GM18870 (cell line): Measurements from ENCODE around the gene TGFBR1.

Source experiments
- ATAC-seq: cut with Tn5 transposase; IDR thresholded peaks from one replicate; pipeline ENCODE4 v1.9.1; 2021; ENCODE audit warnings: moderate library complexity; ENCODE audit not compliant: unreplicated experiment

Gene TGFBR1

GRCh38 chr9:99105152-99106043 lies 485 bp downstream of the TGFBR1 start:
- ATAC-seq = peak; percentile 37

GRCh38 chr9:99106044-99106375 lies 1.1 kb downstream of the TGFBR1 start:
- ATAC-seq = no peak

DNA sequence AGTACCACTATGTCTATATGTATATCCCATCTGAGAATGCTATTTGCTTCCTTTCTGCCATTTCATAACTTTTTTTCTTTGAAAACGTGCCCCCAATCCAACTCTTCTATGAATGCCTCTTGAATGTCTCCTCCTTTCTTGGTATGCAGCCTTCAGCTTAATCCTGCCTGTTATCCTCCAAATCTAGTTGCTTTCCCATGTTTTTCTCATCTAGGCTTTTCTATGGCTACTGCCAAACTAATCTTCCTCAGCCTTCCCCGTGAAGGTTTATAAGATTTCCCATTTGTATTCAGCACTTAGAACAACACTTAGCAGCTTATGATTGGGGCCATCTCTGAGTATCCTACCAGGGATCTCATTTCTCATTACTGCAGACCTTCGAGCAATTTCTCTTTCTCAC lies 2.5 kb downstream of the TGFBR1 start:
- ATAC-seq = no peak

DNA sequence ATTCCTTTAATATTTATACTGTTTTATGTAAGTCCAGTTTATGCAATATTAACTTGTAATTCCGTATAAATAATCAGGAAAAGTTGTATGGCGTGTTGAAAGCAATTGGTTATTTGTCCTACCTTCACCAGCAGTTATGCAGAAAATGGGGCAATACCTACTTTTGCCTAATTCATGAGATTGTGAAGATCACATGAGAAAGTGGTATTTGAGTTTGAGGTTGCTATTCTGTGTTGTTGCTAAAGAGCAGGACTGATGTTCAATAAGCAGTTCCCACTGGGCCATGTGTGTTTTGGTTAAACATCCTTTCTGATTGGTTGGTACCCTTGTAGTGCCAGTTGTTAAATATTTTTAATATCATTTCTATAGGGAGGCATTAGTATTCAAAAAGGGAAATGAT lies 3.2 kb downstream of the TGFBR1 start:
- no peak for ATAC-seq

DNA sequence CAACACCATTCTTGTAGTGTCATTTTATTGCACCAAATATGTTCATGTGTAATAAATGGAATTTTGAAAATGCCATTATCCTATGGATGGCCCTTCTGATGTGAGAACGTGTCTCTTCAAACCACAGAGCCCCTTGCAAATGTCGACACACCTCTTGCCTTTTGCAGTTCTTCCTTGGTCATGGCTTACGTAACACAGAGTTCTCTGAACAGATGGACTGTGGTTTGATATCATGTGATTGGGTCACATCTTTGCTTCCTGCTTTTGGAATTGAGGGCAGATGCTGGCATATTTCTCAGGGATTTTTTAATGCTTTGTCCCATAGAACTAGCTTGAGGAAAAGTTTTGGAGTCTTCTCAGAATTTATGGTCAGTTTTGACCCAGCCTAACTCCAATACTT lies 4.6 kb downstream of the TGFBR1 start:
- ATAC-seq = no peak

GRCh38 chr9:99112750-99113413 lies 8.0 kb downstream of the TGFBR1 start:
- ATAC-seq = no peak

- ATAC-seq = no peak
Observed at GRCh38 chr9:99113414-99114048, 8.6 kb downstream of the TGFBR1 start.

DNA sequence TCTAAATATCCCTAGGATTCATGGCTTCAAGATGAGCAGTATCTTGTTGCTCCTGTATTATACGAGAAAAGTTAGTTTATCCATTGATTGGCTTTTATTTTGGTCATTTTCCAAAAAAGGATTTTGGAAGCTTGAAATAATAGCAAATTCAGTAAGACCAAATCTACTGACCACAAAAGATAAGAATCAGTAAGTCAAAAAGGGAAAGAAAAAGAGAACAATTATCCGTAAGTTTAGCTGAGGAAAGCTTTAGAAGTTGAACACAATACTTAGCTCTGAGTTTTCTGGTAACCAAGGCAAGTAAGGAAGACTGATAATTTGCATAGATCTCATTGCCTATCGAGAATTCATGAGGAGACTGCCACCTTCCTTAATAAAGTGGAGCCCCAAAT lies 9.1 kb downstream of the TGFBR1 start:
- no peak for ATAC-seq

GRCh38 chr9:99114846-99115500 lies 10.1 kb downstream of the TGFBR1 start:
- ATAC-seq = no peak

GRCh38 chr9:99116003-99116411 lies 11.1 kb downstream of the TGFBR1 start:
- no peak for ATAC-seq

GRCh38 chr9:99118782-99119466 lies 14.0 kb downstream of the TGFBR1 start:
- ATAC-seq = peak; percentile 94

DNA sequence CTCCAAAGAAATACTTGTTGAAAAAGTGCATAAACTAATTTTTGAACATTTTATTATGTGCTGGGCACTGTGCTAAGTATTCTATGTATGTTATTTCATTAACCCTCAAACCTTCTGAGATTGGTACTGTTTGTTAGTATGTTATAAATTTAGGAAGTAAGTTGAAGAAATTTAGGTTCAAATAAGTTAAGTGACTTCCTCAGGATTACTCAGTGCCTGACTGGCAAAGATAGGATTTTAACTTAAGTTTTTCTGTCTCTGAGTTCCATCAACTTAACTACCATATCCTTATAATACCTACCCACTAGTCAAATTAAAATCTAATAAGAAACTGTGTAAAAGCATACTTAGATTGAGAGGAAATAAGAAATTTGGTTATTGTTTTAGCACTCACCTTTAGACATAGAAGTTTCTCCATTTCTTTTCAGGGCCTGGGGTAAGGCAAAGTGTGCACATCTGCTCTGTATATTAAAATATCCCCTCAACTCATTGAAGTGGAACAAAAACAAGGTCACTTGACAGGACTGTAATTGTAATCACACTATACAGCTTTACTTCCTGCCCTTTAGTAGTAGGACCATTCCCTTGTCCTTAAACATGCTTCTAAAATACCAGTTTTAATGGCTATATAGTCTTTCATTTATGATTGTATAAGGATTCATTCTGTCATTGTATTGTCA lies 15.2 kb downstream of the TGFBR1 start:
- ATAC-seq = no peak

- no peak for ATAC-seq
Observed at GRCh38 chr9:99121604-99122003, 16.7 kb downstream of the TGFBR1 start.

DNA sequence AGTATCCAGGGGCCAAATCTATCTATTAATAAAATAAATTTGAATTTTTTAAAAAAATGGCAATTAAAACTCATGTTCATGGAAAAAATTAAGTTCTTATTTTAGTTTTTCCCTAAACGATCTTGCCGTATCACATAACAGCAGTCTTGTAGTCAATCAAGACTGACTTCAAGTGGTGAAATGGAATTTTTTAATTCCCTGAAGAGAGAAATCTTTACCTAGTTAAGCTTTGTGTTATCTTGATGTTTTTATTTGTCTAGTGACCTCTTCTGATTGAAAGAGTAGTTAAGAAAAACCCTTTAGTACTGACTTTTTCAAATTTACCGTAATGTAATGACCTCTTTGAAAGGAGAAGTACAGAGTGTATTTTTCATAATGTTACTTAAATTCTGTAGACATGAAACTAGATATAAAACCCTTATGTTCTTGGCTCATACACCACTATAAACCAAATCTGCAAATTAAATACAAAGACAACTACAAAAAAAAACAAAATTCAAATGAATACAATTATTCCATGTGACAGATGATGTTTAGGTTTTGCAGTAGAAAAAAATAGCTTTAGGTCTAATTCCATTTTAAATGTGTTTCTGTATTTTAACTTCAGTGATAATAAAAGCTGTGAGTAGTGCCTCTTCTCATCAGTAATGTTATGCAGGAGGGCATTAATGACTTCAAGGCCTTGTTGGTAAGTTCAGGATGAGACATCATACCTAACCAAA lies 19.8 kb downstream of the TGFBR1 start:
- ATAC-seq = no peak

DNA sequence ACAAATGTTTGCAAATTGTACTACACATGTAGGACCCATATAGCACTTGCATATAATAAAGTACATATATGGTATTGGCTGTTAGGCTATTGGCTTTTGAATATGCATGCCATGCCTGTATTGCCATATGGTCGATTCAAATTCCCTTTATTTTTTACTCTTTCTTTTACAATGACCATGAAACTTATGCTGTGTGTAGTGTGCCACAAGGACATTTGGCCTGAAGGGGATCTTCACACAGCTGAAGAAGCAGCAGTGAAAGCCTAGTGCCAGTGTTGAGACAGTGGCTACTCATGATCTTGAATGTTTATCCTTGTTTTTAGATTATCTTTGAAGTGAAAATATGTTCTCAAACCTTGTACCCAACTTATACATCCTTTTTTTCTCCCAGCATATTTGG lies 20.5 kb downstream of the TGFBR1 start:
- ATAC-seq = no peak

- no peak for ATAC-seq
Observed at GRCh38 chr9:99126312-99126711, 21.4 kb downstream of the TGFBR1 start.

GRCh38 chr9:99127356-99128132 lies 22.6 kb downstream of the TGFBR1 start:
- ATAC-seq = peak; percentile 27

- peak; percentile 35 for ATAC-seq
Observed at GRCh38 chr9:99128133-99128406, 23.2 kb downstream of the TGFBR1 start.

- no peak for ATAC-seq
Observed at GRCh38 chr9:99129091-99129490, 24.2 kb downstream of the TGFBR1 start.
